ENCODE data around the gene ANKFN1. TPM values are rescaled to one million over a fixed set of nuclear protein-coding genes. Genes with fewer than 3 reads are reported as not detected.

ANKFN1 gene
- total and polyA plus RNA-seq, 11 donors, result not detected

DNA sequence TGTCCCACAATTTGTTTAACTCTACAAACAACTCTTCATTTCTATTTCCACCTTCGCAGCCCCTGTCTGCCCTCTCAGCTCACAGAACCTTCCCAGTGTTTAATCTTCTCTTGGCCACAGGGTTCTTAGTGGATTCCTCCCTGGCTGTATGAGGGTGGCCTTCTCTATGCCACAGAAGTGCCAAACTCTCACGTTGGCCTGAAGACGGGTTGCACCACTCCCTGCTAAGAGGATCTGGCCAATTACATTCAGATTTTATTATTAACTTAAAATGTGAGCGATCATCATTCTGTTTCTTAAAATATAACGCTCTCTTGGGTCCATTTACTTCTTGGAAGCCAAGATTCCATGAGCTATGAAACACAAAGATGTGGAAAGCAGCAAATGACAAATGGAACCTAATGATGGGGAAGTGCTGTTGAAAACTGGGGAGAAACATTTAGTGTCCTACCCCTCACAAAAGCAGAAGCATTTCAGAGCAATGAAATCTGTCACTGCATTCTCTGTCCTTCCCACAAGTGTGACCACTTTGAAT is 348.9 kb downstream of the ANKFN1 start:
- DNase-seq (no peak), ATAC-seq (no peak)
- Histone ChIP-seq H3K27ac (no peak overlapping the region), H3K27me3 (no peaks in the 10 kb centered on the region), H3K9me3 (no peaks in the 10 kb centered on the region), H3K4me3 (no peak overlapping the region), H3K4me1 (no peaks in the 10 kb centered on the region), H3K36me3 (no peaks in the 10 kb centered on the region)
- intact Hi-C loops (cut with DNase I), result loop anchor here in 4 of 10 donors (5.0 to 10.0 kb wide), 2 partner anchors 213 to 215 kb away; no protein-coding TSS in a partner anchor
- no peak for TF ChIP-seq POLR2A (IDR thresholded peaks at IDR 0.05)
- TF ChIP-seq, protein P1, sequence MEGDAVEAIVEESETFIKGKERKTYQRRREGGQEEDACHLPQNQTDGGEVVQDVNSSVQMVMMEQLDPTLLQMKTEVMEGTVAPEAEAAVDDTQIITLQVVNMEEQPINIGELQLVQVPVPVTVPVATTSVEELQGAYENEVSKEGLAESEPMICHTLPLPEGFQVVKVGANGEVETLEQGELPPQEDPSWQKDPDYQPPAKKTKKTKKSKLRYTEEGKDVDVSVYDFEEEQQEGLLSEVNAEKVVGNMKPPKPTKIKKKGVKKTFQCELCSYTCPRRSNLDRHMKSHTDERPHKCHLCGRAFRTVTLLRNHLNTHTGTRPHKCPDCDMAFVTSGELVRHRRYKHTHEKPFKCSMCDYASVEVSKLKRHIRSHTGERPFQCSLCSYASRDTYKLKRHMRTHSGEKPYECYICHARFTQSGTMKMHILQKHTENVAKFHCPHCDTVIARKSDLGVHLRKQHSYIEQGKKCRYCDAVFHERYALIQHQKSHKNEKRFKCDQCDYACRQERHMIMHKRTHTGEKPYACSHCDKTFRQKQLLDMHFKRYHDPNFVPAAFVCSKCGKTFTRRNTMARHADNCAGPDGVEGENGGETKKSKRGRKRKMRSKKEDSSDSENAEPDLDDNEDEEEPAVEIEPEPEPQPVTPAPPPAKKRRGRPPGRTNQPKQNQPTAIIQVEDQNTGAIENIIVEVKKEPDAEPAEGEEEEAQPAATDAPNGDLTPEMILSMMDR (IDR thresholded peaks at IDR 0.05), result no peak
- WGBS, 4 donors, result 63 to 68% (median 65%) methylated on average over 5 of the region's 5 CpGs

DNA sequence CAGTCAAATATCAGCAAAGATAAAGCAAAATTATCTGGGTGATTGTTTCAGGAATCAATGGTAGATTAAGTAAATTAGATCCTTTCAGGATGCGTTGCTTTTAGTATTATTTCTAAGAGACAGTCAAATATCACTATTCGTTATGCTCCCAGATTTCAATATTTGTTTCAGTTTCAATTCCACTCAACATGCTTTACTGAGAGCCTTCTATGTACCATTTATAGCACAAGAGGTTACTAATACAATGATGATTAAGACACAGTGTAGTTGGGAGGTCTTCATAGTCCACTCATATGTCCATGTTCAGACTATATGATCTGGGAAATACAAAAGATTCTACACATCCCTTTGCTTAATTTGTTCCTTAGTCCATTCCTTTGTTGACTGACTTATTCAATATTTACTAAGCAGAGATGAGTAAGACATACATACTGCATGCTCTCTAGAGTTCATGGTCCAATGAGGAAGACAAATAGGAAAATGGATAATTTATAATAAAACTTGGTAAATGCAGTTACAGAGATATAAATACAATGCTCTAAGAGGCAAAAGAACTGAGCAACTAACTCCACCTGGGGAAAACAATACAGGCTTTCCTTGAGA is 352.0 kb downstream of the ANKFN1 start:
- no peaks in the 10 kb centered on the region for H3K9me3 ChIP-seq
- DNase-seq, result no peak
- 88 to 99% (median 95%) methylated on average over 2 of the region's 2 CpGs for WGBS, 4 donors
- no peaks in the 10 kb centered on the region for H3K4me1 ChIP-seq
- no peak for ATAC-seq
- H3K27me3 ChIP-seq, result peaks cover 0 to 8% (median 0%) of the 10 kb centered on the region in 9 donors
- no peak overlapping the region for H3K4me3 ChIP-seq
- intact Hi-C loops (cut with DNase I), result loop anchor here in 2 of 10 donors (10.0 kb wide), 1 partner anchor 210 kb away; no protein-coding TSS in a partner anchor
- H3K36me3 ChIP-seq, result no peaks in the 10 kb centered on the region
- TF ChIP-seq, protein P1 (IDR thresholded peaks at IDR 0.05), result no peak
- no peak for TF ChIP-seq POLR2A (IDR thresholded peaks at IDR 0.05)
- no peak overlapping the region for H3K27ac ChIP-seq

DNA sequence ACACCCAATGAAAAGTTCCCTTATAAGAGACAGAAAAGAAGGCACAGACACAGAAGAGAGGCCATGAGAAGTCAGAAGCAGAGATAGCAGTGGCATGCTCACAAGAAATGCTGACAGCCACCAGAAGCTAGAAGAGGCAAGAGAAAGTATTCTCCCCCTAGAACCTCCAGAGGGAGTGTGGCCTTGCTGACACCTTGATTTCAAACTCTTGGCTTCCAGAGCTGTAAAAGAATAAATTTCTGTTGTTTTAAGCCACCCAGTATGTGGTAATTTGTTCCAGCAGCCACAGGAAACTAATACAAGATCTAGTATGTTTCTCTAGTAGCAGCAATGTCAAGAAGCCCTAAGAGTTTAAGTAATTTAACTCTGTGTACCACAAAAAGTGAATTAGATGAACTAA is 353.1 kb downstream of the ANKFN1 start:
- no peak for ATAC-seq
- intact Hi-C loops (cut with DNase I), result loop anchor here in 2 of 10 donors (10.0 kb wide), 1 partner anchor 208 kb away; no protein-coding TSS in a partner anchor
- Histone ChIP-seq H3K9me3 (no peaks in the 10 kb centered on the region), H3K4me3 (no peak overlapping the region), H3K36me3 (no peaks in the 10 kb centered on the region), H3K4me1 (no peaks in the 10 kb centered on the region), H3K27me3 (peaks cover 0 to 8% (median 0%) of the 10 kb centered on the region in 9 donors), H3K27ac (no peak overlapping the region)
- no peak for TF ChIP-seq POLR2A (IDR thresholded peaks at IDR 0.05)
- TF ChIP-seq, protein P1 (IDR thresholded peaks at IDR 0.05), result no peak
- DNase-seq, result no peak

DNA sequence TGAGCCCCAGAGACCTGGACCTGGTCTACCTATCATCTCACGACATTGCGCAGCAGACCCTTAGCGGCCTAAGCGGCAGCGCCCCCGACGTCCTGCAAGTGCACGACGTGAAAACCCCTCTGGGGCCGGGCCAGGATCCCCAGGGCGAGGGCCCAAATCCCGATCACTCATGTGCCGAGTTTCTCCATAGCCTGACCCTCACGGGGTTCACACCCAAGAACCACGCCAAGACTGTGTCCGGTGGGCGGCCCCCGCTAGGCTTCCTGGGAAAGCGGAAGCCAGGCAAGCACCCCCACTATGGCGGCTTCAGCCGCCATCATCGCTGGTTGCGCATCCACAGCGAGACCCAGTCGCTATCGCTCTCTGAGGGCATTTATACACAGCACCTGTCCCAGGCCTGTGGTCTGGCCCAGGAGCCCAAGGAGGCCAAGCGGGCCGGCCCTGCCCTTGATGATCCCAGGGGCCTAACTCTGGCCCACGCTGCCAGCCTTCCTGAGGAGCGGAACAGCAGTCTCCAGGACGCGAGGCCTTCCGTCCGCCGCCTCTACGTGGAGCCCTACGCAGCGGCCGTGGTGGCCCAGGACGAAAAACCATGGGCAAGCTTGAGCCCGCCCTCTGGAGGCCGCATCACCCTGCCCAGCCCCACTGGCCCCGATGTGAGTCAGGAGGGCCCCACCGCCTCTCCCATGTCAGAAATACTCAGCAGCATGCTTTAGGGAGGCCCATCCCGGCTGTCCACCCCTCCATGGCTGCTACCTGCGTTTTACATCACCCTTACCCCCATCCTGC is 357.5 kb downstream of the ANKFN1 start:
- DNase-seq (peak in 1 of 5 donors; percentile 54), ATAC-seq (no peak)
- H3K4me3 ChIP-seq, result no peak overlapping the region
- peaks cover 0 to 8% (median 0%) of the 10 kb centered on the region in 9 donors for H3K27me3 ChIP-seq
- H3K4me1 ChIP-seq, result no peaks in the 10 kb centered on the region
- 95 to 97% (median 96%) methylated on average over 28 to 46 of the region's 46 CpGs for WGBS, 4 donors
- H3K36me3 ChIP-seq, result no peaks in the 10 kb centered on the region
- TF ChIP-seq, protein P1 (IDR thresholded peaks at IDR 0.05), result no peak
- no peak for TF ChIP-seq POLR2A (IDR thresholded peaks at IDR 0.05)
- intact Hi-C loops (cut with DNase I), result no loop called here
- H3K27ac ChIP-seq, result no peak overlapping the region
- H3K9me3 ChIP-seq, result no peaks in the 10 kb centered on the region
